ENCODE results near the gene ALDH18A1.
A peak's percentile ranks its signal among the peaks of the same experiment; 100 is the strongest.
"Not testable (repeated sequence)": the region's sequence is repeated elsewhere in the genome, so short reads cannot be mapped to it uniquely, and the experiment has no call there.

Gene ALDH18A1

DNA sequence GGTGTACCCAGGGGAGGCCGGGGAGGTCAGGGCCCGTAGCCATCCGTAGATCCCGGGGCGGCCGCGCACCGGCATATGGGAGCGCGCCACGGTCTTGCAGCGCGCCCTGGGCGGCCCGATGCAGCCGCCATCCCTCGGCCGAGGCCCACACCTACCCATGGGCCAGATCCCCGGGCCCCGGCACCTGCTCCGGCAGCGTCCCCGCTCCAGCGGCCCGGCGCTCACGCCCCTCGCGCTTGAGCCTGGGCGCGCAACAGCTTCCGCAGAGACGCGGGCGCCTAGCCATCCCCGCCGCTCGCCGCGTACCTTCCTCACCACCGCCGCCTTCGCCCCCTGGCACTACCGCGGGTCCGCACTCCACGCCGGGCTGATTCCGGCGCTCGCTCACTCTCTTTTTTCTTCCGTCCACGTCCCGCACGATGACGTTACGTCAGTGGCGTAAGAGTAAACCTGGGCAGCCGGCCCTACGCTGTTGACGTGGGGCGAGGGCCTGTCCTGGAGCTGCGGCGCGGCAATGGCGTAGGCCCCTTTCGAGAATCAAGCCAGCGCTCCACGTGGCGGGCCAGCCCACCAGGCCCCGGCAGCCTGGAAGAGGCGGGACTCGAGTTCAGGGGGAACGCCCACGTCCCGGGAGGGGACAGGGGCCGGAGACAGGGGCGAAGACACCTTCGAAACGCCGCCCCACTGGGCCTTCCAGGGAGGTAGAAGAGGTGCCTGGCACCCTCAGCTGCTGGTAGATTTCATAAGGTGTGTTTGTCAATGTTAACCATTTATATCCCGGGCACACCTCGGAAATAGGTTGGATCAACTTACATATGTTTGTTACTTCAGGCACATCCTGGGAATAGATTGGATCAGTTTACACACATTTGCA is at the start of gene ALDH18A1:
TSS of gene ALDH18A1 (minus strand) at position 421 of the 874 bp plus-strand sequence. CDS start 3,334 bp downstream, outside the sequence.
- DNase-seq, result peak; percentile 77

DNA sequence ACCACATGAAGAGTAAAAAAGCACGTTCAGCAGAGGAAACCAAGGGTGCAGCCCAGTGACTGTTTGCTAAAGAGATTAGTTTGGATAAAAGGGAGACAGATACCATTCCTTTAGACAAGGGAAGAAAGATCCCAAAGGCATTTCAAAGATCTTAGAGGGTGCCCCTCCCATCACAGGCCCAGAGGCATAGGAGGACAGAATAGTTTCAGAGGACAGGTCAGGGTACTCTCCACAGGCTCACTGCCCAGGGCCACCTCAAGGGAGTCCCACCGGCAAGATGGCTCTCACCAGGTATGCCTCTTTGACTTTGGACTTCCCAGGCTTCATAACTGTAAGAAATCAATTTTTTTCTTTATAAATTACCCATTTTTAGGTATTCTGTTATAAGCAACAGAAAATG is 41.9 kb upstream of the ALDH18A1 start:
- no peak for DNase-seq

DNA sequence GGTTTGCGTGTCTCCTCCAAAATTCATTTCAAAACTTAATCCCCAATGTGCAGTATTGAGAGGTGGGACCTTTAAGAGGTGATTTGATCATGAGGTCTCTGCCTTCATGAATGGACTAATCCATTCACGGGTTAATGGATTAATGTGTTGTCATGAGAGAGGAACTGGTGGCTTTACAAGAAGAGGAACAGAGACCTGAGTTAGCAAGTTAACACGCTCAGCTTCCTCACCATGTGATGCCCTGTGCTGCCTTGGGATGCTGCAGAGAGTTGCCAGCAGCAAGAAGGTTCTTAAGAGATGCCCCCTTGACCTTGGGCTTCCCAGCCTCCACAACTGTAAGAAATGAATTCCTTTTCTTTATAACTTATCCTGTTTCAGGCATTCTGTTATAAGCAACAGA is 40.9 kb upstream of the ALDH18A1 start:
- DNase-seq, result no peak

DNA sequence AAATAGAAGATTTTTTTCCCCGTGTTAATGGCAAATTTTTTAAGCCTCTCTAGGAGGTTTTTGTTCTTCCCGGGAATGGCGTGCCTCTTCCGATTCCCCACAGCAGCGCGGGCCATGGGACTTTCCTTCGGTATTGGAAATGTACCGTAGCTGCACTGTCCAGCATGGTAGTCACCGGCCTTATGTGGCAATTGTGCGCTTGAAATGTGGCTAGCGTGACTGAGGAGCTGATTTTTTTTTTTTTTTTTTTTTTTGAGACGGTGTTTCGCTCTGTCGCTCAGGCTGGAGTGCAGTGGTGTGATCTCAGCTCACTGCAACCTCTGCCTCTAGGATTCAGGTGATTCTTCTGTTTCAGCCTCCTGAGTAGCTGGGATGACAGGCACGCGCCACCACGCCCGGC is 38.2 kb upstream of the ALDH18A1 start:
- no peak for DNase-seq

- DNase-seq, result peak; percentile 80
These were observed 37.4 kb upstream of the ALDH18A1 start, which contains the start of gene TCTN3 for GRCh38 chr10:95693668-95694534. TCTN3 (minus strand) TSS chr10:95693927; CDS start chr10:95693899, 28 bp downstream.

GRCh38 chr10:95693071-95693667 is 36.7 kb upstream of the ALDH18A1 start:
- no peak for DNase-seq

DNA sequence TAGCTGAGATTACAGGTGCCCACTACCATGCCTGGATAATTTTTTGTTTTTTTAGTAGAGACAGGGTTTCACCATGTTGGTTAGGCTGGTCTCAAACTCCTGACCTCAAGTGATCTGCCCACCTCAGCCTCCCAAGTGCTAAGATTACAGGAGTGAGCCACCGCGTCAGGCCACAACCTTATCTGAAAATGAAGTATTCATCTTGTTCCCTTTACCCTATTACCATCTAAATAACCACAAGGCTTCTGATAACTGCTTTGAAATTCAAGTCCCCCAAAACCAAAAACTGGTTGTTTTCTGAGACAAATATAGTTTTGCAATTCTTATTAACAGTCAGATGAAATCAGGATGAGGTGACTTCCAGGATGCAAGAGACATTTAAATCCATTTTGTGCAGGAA is 34.8 kb upstream of the ALDH18A1 start:
- no peak for DNase-seq

- no peak for DNase-seq
These were observed 32.1 kb upstream of the ALDH18A1 start for GRCh38 chr10:95688648-95689047.

GRCh38 chr10:95683966-95684365 is 27.5 kb upstream of the ALDH18A1 start:
- DNase-seq, result no peak

DNA sequence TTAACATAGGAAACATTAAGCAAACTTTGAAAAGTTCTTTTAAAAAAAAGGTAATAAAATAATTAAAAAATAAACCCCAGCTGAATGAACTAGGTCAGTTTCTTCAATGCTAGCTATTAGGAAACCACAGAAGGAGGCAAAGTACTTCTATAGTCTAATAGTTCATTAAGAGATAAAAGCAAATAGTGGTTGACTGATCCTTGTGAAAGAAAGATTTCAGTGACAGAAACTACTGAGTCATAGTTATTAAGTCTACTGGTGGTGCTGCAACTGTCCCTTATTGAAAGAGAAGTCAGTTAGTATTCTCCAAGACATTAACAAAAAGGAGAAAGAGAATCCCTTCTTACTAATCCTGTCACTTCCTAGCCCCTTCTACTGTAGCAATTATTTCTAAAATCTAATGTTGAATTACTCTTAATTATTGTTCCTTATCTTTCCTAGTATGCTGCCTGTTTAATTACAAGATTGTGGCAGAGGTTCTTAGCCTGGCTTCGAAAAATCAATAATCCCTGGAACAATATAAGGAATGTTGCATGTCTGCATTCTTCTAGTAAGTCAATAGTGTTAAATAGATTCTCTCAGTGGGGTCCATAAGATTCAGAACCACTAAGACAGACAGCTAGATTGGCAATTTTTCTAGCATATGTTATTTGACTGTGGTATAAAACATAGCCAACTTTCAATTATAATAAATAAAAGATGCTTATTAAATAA is 19.0 kb upstream of the ALDH18A1 start:
- DNase-seq, result no peak

DNA sequence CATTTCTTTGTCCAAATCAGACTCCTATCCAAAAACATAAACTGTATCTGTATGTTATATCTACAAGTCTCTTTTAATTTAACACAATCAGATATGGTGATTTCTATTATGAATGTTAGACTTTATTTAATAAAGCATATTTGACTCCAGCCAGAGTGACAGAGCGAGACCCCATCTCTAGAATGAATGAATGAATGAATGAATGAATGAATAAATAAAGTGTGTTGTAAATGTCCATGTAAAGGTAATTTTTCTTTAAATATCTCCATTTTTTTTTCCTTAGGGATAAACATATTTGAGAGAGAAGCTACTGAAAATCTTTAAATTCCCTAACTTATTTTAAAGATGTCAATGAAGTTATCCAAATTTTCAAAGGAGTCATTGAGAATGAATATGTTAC is 18.1 kb upstream of the ALDH18A1 start:
- no peak for DNase-seq

DNA sequence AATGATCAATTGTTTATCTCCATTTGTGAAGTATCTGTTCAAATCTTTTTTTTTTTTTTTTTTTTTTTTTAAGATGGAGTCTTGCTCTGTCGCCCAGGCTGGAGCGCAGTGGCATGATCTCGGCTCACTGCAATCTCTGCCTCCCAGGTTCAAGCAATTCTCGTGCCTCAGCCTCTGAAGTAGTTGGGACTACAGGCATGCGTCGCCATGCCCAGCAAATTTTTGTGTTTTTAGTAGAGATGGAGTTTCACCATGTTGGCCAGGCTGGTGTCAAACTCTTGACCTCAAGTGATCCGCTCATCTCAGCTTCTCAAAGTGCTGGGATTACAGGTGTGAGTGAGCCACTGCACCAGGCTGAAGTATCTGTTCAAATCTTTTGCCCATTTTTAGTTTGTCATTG is 16.1 kb upstream of the ALDH18A1 start:
- DNase-seq, result not testable (repeated sequence)

GRCh38 chr10:95664543-95664942 is 8.0 kb upstream of the ALDH18A1 start:
- DNase-seq, result no peak

DNA sequence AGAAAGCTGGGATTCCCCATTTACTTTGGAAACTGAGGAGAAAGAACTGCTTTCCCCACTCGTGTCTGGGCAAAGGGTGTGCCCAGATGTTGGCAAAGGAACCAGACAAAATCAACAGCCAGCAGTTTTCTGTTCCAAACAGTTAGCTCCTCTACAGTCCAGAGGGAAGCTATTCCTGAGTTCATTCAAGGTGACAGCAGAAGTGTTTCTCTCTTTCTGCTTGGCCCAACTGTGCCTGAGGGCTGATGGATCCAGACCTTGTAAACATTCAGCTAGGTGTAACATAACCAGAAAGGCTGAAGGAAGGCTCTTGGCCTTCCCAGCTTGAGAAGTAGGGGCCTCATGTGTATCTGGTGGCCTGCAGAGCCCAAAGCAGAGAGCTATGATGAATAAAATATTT is 7.0 kb upstream of the ALDH18A1 start:
- no peak for DNase-seq

- DNase-seq, result no peak
These were observed 5.3 kb upstream of the ALDH18A1 start for GRCh38 chr10:95661818-95662217.

- DNase-seq, result no peak
These were observed 3.8 kb upstream of the ALDH18A1 start for GRCh38 chr10:95660283-95660682.

DNA sequence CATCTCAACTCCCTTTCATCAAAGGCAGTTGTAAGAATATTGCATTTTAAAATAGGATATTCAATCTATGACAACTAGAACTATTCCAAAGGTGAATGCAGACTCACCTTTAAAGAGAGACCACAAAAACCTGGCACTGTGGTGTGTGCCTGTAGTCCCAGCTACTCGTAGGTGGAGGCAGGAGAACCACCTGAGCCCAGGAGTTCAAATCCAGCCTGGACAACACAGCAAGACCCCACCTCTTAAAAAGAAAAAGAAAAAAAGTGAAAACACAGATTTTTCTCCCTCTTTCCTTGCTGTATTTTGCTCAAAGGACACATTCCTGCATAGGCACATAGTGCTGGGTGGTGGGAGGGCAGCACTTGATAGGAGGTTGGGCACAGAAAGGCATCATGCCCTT is 739 bp upstream of the ALDH18A1 start:
- no peak for DNase-seq

DNA sequence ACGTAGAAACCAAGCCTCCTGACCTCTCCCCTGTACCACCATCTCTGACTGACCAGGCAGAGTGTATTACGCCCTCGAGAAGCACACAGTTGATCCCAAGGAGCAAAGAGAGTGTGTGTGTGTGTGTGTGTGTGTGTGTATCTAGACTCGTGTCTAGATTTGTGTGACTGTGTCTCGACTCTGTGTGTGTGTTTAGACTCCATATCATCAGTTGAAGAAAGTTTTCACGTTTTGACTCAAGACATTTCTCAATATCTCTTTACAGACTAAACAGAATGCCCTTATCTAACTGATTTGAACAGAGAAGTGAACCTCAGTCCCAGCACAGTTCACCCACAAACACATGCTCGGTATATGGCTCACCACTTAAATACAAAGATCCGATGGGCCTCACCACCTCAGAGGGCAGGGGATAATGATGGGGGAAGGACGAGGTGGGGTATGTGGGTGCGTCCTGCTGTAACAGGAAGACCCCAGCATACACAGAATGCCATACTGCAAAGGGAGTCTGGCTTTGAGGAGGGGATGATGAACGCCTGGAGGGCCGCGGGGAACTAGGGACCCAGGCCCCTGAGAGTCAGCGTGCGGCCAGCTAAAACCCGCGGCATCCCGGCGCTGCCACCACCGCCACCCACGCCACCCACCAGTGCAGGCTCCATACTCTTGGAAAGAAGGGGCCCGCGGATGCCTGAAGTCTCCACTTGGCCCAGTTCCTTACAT is 780 bp downstream of the ALDH18A1 start:
- no peak for DNase-seq

DNA sequence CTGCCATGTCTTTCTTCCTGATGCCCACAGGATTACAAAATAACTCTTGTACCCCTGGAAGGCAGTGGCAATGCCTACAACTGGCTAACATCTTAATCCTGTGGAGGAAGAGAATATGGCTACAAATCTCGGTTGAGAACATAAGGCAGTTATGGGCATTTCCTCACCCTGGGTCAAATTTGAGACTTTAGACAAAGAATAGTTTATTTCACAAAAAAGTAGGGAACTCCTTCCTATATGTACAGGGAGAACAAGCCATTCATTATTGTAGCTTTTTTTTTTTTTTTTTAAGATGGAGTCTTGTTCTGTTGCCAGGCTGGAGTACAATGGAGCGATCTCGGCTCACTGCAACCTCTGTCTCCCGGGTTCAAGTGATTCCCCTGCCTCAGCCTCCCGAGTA is 2.6 kb downstream of the ALDH18A1 start:
- no peak for DNase-seq

GRCh38 chr10:95651346-95652060 is 5.0 kb downstream of the ALDH18A1 start:
- DNase-seq, result no peak

DNA sequence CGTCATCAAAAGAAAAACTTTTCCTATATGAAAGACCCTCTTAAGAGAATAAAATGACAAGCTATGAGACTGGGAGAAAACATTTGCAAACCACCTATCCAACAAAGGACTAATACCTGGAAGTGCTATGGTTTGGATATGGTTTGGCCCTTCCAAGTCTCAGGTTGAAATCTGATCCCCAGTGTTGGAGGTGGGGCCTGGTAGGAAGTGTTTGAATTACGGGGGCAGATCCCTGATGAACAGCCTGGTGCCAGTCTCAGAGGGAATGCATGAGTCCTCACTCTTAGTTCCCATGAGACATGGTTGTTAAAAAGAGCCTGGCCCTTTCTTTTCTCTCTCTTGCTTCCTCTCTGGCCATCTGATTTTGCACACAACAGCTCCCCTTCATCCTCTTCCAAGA is 6.3 kb downstream of the ALDH18A1 start:
- no peak for DNase-seq
